ENCODE data around the gene IZUMO2.

The IZUMO2 gene

GRCh38 chr19:50204081-50204428, 41.0 kb upstream of the IZUMO2 start:
- TF ChIP-seq, protein P1, sequence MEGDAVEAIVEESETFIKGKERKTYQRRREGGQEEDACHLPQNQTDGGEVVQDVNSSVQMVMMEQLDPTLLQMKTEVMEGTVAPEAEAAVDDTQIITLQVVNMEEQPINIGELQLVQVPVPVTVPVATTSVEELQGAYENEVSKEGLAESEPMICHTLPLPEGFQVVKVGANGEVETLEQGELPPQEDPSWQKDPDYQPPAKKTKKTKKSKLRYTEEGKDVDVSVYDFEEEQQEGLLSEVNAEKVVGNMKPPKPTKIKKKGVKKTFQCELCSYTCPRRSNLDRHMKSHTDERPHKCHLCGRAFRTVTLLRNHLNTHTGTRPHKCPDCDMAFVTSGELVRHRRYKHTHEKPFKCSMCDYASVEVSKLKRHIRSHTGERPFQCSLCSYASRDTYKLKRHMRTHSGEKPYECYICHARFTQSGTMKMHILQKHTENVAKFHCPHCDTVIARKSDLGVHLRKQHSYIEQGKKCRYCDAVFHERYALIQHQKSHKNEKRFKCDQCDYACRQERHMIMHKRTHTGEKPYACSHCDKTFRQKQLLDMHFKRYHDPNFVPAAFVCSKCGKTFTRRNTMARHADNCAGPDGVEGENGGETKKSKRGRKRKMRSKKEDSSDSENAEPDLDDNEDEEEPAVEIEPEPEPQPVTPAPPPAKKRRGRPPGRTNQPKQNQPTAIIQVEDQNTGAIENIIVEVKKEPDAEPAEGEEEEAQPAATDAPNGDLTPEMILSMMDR (conservative IDR thresholded peaks at IDR 0.05) = no peak
- TF ChIP-seq ZFX (IDR thresholded peaks at IDR 0.05) = no peak
- H3K27ac ChIP-seq = peak overlapping the region; percentile 63

GRCh38 chr19:50203281-50204080, 40.4 kb upstream of the IZUMO2 start, which contains the start of gene MYH14:
MYH14 (plus strand) TSS chr19:50203622; CDS start chr19:50210366, 6,744 bp downstream.
- H3K27ac ChIP-seq = peak within 1 kb of the TSS; percentile 63
- TF ChIP-seq ZFX (IDR thresholded peaks at IDR 0.05) = peak; percentile 59; the same call in 1 of the 2 replicates
- TF ChIP-seq, protein P1 (conservative IDR thresholded peaks at IDR 0.05) = no peak

DNA sequence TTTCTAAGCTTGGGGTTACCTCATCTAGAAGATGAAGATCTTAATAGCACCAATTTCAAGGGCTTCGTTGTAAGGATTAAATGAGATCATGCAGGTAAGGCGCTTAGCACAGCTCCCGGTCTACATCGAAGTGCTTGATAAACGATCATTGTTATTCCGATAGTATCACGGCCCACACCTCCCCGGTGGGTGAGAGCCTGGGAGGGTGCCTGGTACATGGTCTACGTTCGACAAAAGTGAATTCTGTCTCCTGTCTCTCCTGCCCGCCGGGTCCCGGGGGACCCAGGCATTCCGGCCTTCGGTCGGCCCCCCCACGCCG, 39.8 kb upstream of the IZUMO2 start:
- TF ChIP-seq ZFX (IDR thresholded peaks at IDR 0.05) = no peak
- TF ChIP-seq, protein P1 (conservative IDR thresholded peaks at IDR 0.05) = no peak
- no peak overlapping the region for H3K27ac ChIP-seq

GRCh38 chr19:50202386-50202785, 39.3 kb upstream of the IZUMO2 start:
- H3K27ac ChIP-seq = no peak overlapping the region
- TF ChIP-seq ZFX (IDR thresholded peaks at IDR 0.05) = no peak
- TF ChIP-seq, protein P1 (conservative IDR thresholded peaks at IDR 0.05) = no peak

DNA sequence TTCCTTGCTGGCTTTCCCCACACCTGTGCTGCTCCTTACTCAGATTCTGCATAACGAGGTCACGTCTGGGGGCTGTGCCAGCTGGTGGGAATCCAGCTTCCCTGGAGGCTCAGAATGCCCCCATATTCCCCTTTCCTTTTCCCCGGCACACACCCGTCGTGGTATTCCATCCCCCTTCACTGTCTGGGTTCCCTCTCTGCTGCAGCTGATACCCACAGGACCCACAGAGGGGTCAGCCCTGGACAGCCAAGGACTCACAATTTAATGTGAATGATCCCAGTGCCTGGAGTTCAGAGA, 36.1 kb upstream of the IZUMO2 start:
- H3K27ac ChIP-seq = no peak overlapping the region

DNA sequence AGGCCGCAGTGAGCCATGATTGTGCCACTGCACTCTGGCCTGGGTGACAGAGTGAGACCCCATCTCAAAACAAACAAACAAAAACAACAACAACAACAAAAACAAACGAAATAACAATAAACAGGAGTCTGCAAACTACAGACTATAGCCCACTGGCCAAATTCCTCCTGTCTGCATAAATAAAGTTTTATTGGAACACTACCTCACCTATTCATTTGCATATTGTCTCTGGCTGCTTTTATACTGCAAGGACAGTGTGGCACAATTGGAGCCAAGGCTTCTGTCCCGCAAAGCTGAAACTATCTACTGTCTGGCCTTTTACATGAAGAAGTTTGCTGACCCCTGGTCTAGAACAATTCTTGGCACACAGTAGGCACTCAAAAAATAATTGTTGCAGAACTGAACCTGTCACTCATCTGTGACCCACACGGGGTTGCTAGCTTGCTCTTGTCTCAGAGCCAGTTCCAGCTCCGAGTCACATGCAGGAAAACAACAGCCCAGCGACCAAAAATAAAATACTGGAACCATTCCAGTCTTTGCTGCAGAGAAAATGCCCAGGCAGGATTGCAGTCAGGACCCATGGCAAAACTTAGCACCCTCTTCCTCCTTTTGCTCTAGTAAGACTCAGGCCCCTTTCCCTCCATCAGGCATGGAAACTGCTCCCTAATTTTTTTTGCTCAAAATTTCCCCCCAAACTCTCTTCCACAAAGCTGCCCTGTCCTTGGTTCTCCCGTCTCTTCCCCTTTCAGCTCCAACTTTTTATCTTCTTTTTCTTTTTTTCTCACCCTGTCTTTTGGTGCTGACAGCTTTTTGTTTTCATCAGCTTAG, 35.6 kb upstream of the IZUMO2 start:
- H3K27ac ChIP-seq = no peak overlapping the region
- no peak for TF ChIP-seq ZFX (IDR thresholded peaks at IDR 0.05)
- TF ChIP-seq, protein P1 (conservative IDR thresholded peaks at IDR 0.05) = no peak

More for the DNA sequence above, 36.1 kb upstream of the IZUMO2 start:
- TF ChIP-seq, protein P1 (conservative IDR thresholded peaks at IDR 0.05) = no peak

- TF ChIP-seq ZFX (IDR thresholded peaks at IDR 0.05) = no peak
- TF ChIP-seq, protein P1 (conservative IDR thresholded peaks at IDR 0.05) = no peak
- no peak overlapping the region for H3K27ac ChIP-seq
These were observed 34.3 kb upstream of the IZUMO2 start for GRCh38 chr19:50197348-50197747.

Measured in C4-2B (cell line).